H9 (cell line): ENCODE data around the gene ASXL1. TPM values are rescaled to one million over a fixed set of nuclear protein-coding genes. Genes with fewer than 3 reads are reported as not detected.

Experiments
- DNase-seq: peaks from one replicate; pipeline ENCODE4 v3.0.0-alpha.2; 2017
- H2AFZ ChIP-seq: one replicate; pipeline ENCODE4 v1.6.1; 2013; ENCODE audit warnings: mild to moderate bottlenecking, low read length, control low read depth, moderate library complexity
- H2AK5ac ChIP-seq: 2 replicates; pipeline ENCODE4 v1.6.1; 2013; ENCODE audit warnings: low read length, control low read depth, mixed read lengths; ENCODE audit not compliant: insufficient read length
- H2BK120ac ChIP-seq: one replicate; pipeline ENCODE4 v1.6.1; 2013; ENCODE audit warnings: low read depth, mild to moderate bottlenecking, low read length, control low read depth, inconsistent platforms; ENCODE audit not compliant: poor library complexity, severe bottlenecking
- H2BK12ac ChIP-seq: 2 replicates; pipeline ENCODE4 v1.6.1; 2013; ENCODE audit warnings: low read length, control low read depth, mixed read lengths, low read depth; ENCODE audit not compliant: insufficient read length
- H2BK15ac ChIP-seq: 2 replicates; pipeline ENCODE4 v1.6.1; 2013; ENCODE audit warnings: low read depth, low read length, control low read depth
- H2BK20ac ChIP-seq: one replicate; pipeline ENCODE4 v1.6.1; 2013; ENCODE audit warnings: low read depth, mild to moderate bottlenecking, low read length, control low read depth, inconsistent platforms; ENCODE audit not compliant: poor library complexity, severe bottlenecking
- H2BK5ac ChIP-seq: 2 replicates; pipeline ENCODE4 v1.6.1; 2013; ENCODE audit warnings: low read length, control low read depth, mixed read lengths; ENCODE audit not compliant: insufficient read length
- H3K14ac ChIP-seq: 2 replicates; pipeline ENCODE4 v1.6.1; 2013; ENCODE audit warnings: low read length, control low read depth; ENCODE audit not compliant: insufficient read depth
- H3K18ac ChIP-seq: 2 replicates; pipeline ENCODE4 v1.6.1; 2013; ENCODE audit warnings: low read depth, mild to moderate bottlenecking, mixed read lengths, low read length, control low read depth; ENCODE audit not compliant: insufficient read length
- H3K23ac ChIP-seq: 2 replicates; pipeline ENCODE4 v1.6.1; 2013; ENCODE audit warnings: low read length, control low read depth, mixed read lengths, low read depth; ENCODE audit not compliant: insufficient read length
- H3K23me2 ChIP-seq: 2 replicates; pipeline ENCODE4 v1.6.1; 2013; ENCODE audit warnings: low read depth, mild to moderate bottlenecking, mixed read lengths, low read length, control low read depth; ENCODE audit not compliant: insufficient read length, poor library complexity, severe bottlenecking
- H3K27ac ChIP-seq: 2 replicates; pipeline ENCODE4 v1.5.1; 2013; ENCODE audit warnings: low read length, control low read depth, mixed read lengths, low read depth; ENCODE audit not compliant: insufficient read length
- H3K27me3 ChIP-seq: 2 replicates; pipeline ENCODE4 v1.6.1; 2013; ENCODE audit warnings: low read length, control low read depth, inconsistent platforms; ENCODE audit not compliant: insufficient read depth
- H3K4ac ChIP-seq: 2 replicates; pipeline ENCODE4 v1.6.1; 2013; ENCODE audit warnings: low read depth, mild to moderate bottlenecking, control low read depth, inconsistent platforms, low read length, moderate library complexity
- H3K4me1 ChIP-seq: 2 replicates; pipeline ENCODE4 v1.6.1; 2013; ENCODE audit warnings: low read length, control low read depth, inconsistent platforms; ENCODE audit not compliant: insufficient read depth
- H3K4me2 ChIP-seq: 2 replicates; pipeline ENCODE4 v1.6.1; 2013; ENCODE audit warnings: low read length, control low read depth, mixed read lengths; ENCODE audit not compliant: insufficient read length, insufficient read depth
- H3K56ac ChIP-seq: 2 replicates; pipeline ENCODE4 v1.6.1; 2013; ENCODE audit warnings: low read depth, mild to moderate bottlenecking, mixed read lengths, low read length, control low read depth; ENCODE audit not compliant: insufficient read length
- H3K79me1 ChIP-seq: 2 replicates; pipeline ENCODE4 v1.6.1; 2013; ENCODE audit warnings: low read depth, mild to moderate bottlenecking, moderate library complexity, low read length, control low read depth, inconsistent platforms; ENCODE audit not compliant: insufficient read depth, poor library complexity, severe bottlenecking
- H3K79me2 ChIP-seq: 2 replicates; pipeline ENCODE4 v1.6.1; 2013; ENCODE audit warnings: low read length, control low read depth, inconsistent platforms; ENCODE audit not compliant: insufficient read depth
- H3K9ac ChIP-seq: 2 replicates; pipeline ENCODE4 v1.6.1; 2013; ENCODE audit warnings: low read length, control low read depth, mixed read lengths; ENCODE audit not compliant: insufficient read length; ENCODE audit errors: extremely low read depth
- H3K9me3 ChIP-seq: one replicate; pipeline ENCODE4 v1.6.1; 2013; ENCODE audit warnings: low read depth, low read length, inconsistent platforms; ENCODE audit not compliant: control insufficient read depth
- H3T11ph ChIP-seq: one replicate; pipeline ENCODE4 v1.6.1; 2013; ENCODE audit warnings: mild to moderate bottlenecking, low read length, control low read depth, inconsistent platforms
- H4K20me1 ChIP-seq: one replicate; pipeline ENCODE4 v1.6.1; 2013; ENCODE audit not compliant: control insufficient read depth, insufficient read length, insufficient read depth
- H4K5ac ChIP-seq: 2 replicates; pipeline ENCODE4 v1.6.1; 2013; ENCODE audit warnings: low read depth, mild to moderate bottlenecking, mixed read lengths, low read length, control low read depth; ENCODE audit not compliant: insufficient read length
- H4K8ac ChIP-seq: replicated peaks from 2 replicates; pipeline ENCODE4 v1.6.1; 2013; ENCODE audit warnings: low read length, control low read depth, mixed read lengths, low read depth; ENCODE audit not compliant: insufficient read length
- H4K91ac ChIP-seq: 2 replicates; pipeline ENCODE4 v1.6.1; 2013; ENCODE audit warnings: low read depth, mild to moderate bottlenecking, moderate library complexity, mixed read lengths, low read length, control low read depth; ENCODE audit not compliant: insufficient read length
- H3K27ac Mint-ChIP-seq, 3 experiments: 2 replicates in 2 of 3; 3 replicates in 1 of 3; pipeline ENCODE4 v1.8.0; 2020 to 2021; ENCODE audit warnings: mixed read lengths in 3 of 3, mild to moderate bottlenecking in 1 of 3, moderate library complexity in 1 of 3
- H3K27me3 Mint-ChIP-seq: 2 replicates; pipeline ENCODE4 v1.8.0; 2021; ENCODE audit warnings: low read depth, mild to moderate bottlenecking, moderate library complexity, mixed read lengths
- H3K36me3 Mint-ChIP-seq, 3 experiments: 2 replicates in 2 of 3; 3 replicates in 1 of 3; pipeline ENCODE4 v1.8.0; 2020 to 2021; ENCODE audit warnings: low read depth in 3 of 3, mixed read lengths in 3 of 3; ENCODE audit not compliant: insufficient read depth in 1 of 3
- H3K4me1 Mint-ChIP-seq, 2 experiments: 2 replicates each; pipeline ENCODE4 v1.8.0; 2020; ENCODE audit warnings: mixed read lengths in 2 of 2
- H3K4me3 Mint-ChIP-seq, 2 experiments: 2 replicates in 1 of 2; 3 replicates in 1 of 2; pipeline ENCODE4 v1.8.0; 2020 to 2021; ENCODE audit warnings: mild to moderate bottlenecking in 2 of 2, mixed read lengths in 2 of 2, moderate library complexity in 1 of 2
- H3K9me3 Mint-ChIP-seq, 2 experiments: 2 replicates in 1 of 2; 3 replicates in 1 of 2; pipeline ENCODE4 v1.8.0; 2020; ENCODE audit warnings: mild to moderate bottlenecking in 2 of 2, mixed read lengths in 2 of 2, moderate library complexity in 1 of 2
- CTCF ChIP-seq: fragments of 200-600 bp; sonication (generic); conservative IDR thresholded peaks from 3 replicates; pipeline ENCODE4 v1.8.0; 2021; ENCODE audit warnings: antibody characterized with exemption, mild to moderate bottlenecking
- WGBS: extraction: QIAGEN DNeasy Blood & Tissue Kit; methylation state at CpG from one replicate; pipeline ENCODE4 v1.1.7; 2013; ENCODE audit warnings: missing lambda C conversion rate, low lambda C conversion rate, mixed read lengths; ENCODE audit not compliant: insufficient read length; ENCODE audit errors: extremely low coverage; 5-methylcytosine and 5-hydroxymethylcytosine counted together
- total RNA-seq: library from RNA; stranded (reverse); gene quantifications from 2 replicates; pipeline ENCODE4 v1.2.1, GENCODE V29; 2021

Gene ASXL1
- total RNA-seq, 1 experiment from 2014 or later, result 39.5 TPM

- H2AFZ ChIP-seq, result no peak overlapping the region
- H3K4me1 ChIP-seq, result peaks cover 3% of the 10 kb centered on the region; the same call in 1 of the 2 replicates
- no peak overlapping the region for H3K14ac ChIP-seq
- H3K4me1 Mint-ChIP-seq, result peaks cover 5 to 9% of the 10 kb centered on the region in 2 experiments
- H3K23me2 ChIP-seq, result no peaks in the 10 kb centered on the region
- H2BK5ac ChIP-seq, result no peak overlapping the region
- TF ChIP-seq CTCF, result no peak
- H2BK120ac ChIP-seq, result no peak overlapping the region
- no peaks in the 10 kb centered on the region for H3K79me1 ChIP-seq
- H3K4me3 Mint-ChIP-seq, result no peak overlapping the region
- no peaks in the 10 kb centered on the region for H3K9me3 ChIP-seq
- DNase-seq, result no peak
- no peaks in the 10 kb centered on the region for H3K27me3 ChIP-seq
- no peak overlapping the region for H3K4me2 ChIP-seq
- H3K56ac ChIP-seq, result no peak overlapping the region
- no peak overlapping the region for H3K27ac ChIP-seq
- peak overlapping the region in 1 of 3 experiments; percentile 13; a peak in 1 of 7 replicates for H3K27ac Mint-ChIP-seq
- no peak overlapping the region for H3K4ac ChIP-seq
- peaks cover 0 to 3% (median 0%) of the 10 kb centered on the region in 3 experiments; a peak in 2 of 7 replicates for H3K36me3 Mint-ChIP-seq
- H3K9me3 Mint-ChIP-seq, result no peaks in the 10 kb centered on the region
- no peak overlapping the region for H2BK12ac ChIP-seq
- no peak overlapping the region for H2BK20ac ChIP-seq
- H3K79me2 ChIP-seq, result no peaks in the 10 kb centered on the region
- no peaks in the 10 kb centered on the region for H4K20me1 ChIP-seq
- no peak overlapping the region for H3K9ac ChIP-seq
- no peak overlapping the region for H2BK15ac ChIP-seq
- no peak overlapping the region for H4K5ac ChIP-seq
- H3T11ph ChIP-seq, result no peak overlapping the region
- no peak overlapping the region for H3K18ac ChIP-seq
- H4K91ac ChIP-seq, result no peak overlapping the region
- H2AK5ac ChIP-seq, result no peak overlapping the region
- H3K27me3 Mint-ChIP-seq, result peaks cover 2% of the 10 kb centered on the region
- H3K23ac ChIP-seq, result no peak overlapping the region
- WGBS, result no CpG with 5 or more reads among the region's 11 CpGs
- no peak overlapping the region for H4K8ac ChIP-seq
These were observed 20.0 kb upstream of the ASXL1 start for GRCh38 chr20:32337937-32338661.
